Measurements from ENCODE around the gene UMAD1. TPM values are rescaled to one million over a fixed set of nuclear protein-coding genes. Genes with fewer than 3 reads are reported as not detected.

Gene UMAD1
- total and polyA plus RNA-seq, 11 donors: 3.5 to 19.7 (median 15.3) TPM

DNA sequence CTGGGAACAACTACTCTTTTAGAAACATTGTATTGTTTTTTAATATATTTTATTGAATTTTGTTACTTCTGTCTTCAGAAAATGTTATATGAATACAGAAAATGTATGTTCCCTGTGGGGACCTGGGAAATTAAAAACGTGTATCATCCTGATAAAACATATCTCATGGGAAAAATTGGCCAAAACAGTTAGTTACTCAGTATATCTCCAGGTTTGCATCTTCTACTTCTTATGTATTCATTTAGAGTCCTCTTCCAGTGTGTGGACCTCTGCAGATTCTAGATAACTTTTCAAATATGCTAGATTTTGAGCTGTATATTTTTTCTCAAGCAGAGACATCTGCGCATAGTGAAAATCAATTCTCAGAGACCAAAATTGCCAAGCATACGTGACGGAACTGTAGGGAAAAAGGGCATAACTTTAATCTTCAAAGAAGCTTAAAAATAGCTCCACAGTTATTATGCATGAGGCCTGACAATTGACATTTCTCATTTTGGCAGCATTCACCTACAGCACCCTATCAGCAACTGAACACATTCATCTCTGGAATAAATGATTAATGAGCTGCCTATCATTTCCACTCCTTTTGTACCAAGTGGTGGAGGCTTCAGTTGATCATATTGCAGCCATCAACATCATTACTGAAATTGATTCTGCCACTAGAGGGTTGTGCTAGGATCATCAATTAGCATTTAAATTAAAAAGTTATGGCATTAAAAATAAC lies 26.4 kb upstream of the UMAD1 start:
- DNase-seq: no peak
- no peaks in the 10 kb centered on the region for H3K9me3 ChIP-seq
- intact Hi-C loops (cut with DNase I): no loop called here
- no peak for TF ChIP-seq POLR2A (IDR thresholded peaks at IDR 0.05)
- TF ChIP-seq, protein P1, sequence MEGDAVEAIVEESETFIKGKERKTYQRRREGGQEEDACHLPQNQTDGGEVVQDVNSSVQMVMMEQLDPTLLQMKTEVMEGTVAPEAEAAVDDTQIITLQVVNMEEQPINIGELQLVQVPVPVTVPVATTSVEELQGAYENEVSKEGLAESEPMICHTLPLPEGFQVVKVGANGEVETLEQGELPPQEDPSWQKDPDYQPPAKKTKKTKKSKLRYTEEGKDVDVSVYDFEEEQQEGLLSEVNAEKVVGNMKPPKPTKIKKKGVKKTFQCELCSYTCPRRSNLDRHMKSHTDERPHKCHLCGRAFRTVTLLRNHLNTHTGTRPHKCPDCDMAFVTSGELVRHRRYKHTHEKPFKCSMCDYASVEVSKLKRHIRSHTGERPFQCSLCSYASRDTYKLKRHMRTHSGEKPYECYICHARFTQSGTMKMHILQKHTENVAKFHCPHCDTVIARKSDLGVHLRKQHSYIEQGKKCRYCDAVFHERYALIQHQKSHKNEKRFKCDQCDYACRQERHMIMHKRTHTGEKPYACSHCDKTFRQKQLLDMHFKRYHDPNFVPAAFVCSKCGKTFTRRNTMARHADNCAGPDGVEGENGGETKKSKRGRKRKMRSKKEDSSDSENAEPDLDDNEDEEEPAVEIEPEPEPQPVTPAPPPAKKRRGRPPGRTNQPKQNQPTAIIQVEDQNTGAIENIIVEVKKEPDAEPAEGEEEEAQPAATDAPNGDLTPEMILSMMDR (IDR thresholded peaks at IDR 0.05): no peak
- no peak overlapping the region for H3K4me3 ChIP-seq
- ATAC-seq: peak in 1 of 4 donors; percentile 36
- no peaks in the 10 kb centered on the region for H3K27me3 ChIP-seq
- WGBS, 4 donors: 55 to 67% (median 59%) methylated on average over 4 of the region's 4 CpGs
- no peaks in the 10 kb centered on the region for H3K4me1 ChIP-seq
- H3K36me3 ChIP-seq: peaks cover 0 to 12% (median 0%) of the 10 kb centered on the region in 9 donors
- H3K27ac ChIP-seq: no peak overlapping the region

DNA sequence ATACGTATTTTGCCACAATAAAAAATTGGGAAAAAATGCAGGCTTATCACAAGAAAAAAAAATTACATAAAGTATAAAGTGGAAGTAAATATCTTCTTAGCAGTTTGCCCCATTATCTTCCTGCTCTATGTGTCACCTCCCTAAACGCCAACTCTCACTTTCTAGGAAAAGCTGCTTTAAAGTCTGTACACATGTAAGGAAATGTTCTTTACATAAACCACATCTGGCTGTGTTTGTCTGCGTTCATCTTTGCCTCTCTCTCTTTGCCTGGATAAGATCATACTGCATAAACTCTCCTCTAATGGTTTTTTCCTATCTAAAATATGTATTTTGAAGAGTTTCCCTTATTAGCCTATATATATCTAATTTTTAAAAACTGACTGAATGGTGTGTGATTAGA lies 23.0 kb upstream of the UMAD1 start:
- intact Hi-C loops (cut with DNase I): no loop called here
- Histone ChIP-seq H3K36me3 (no peaks in the 10 kb centered on the region), H3K27ac (no peak overlapping the region), H3K27me3 (no peaks in the 10 kb centered on the region), H3K4me3 (no peak overlapping the region), H3K9me3 (no peaks in the 10 kb centered on the region), H3K4me1 (no peaks in the 10 kb centered on the region)
- DNase-seq: no peak
- ATAC-seq: no peak
- 74 to 86% (median 82%) methylated on average over 3 of the region's 3 CpGs for WGBS, 4 donors
- TF ChIP-seq, protein P1 (IDR thresholded peaks at IDR 0.05): no peak
- no peak for TF ChIP-seq POLR2A (IDR thresholded peaks at IDR 0.05)

GRCh38 chr7:7618410-7618809 lies 22.1 kb upstream of the UMAD1 start:
- no peak overlapping the region for H3K4me3 ChIP-seq
- H3K36me3 ChIP-seq: no peaks in the 10 kb centered on the region
- intact Hi-C loops (cut with DNase I): no loop called here
- H3K4me1 ChIP-seq: no peaks in the 10 kb centered on the region
- no peak for TF ChIP-seq POLR2A (IDR thresholded peaks at IDR 0.05)
- TF ChIP-seq, protein P1 (IDR thresholded peaks at IDR 0.05): no peak
- H3K27ac ChIP-seq: no peak overlapping the region
- DNase-seq (no peak), ATAC-seq (no peak)
- 84 to 97% (median 93%) methylated on average over 1 of the region's 1 CpG for WGBS, 4 donors
- no peaks in the 10 kb centered on the region for H3K9me3 ChIP-seq
- no peaks in the 10 kb centered on the region for H3K27me3 ChIP-seq

DNA sequence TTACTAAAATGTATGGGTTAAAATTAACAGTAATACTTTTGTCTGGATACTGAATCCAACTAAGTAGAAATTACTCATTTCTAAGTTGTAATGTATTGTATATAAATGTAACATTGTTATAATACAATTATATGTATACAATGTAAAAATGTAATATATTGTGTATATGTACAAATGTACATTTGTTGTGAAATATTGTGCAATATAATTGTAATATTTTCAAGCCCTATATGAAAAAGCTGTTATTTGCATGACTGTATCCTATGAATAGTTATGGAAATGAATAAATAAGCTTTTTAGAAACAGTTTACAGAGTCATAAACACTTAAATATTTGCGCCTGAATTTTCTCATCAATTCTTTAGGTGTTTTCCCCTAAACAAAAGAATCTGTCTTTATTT lies 20.3 kb upstream of the UMAD1 start:
- Histone ChIP-seq H3K36me3 (no peaks in the 10 kb centered on the region), H3K4me1 (no peaks in the 10 kb centered on the region), H3K27ac (no peak overlapping the region), H3K9me3 (no peaks in the 10 kb centered on the region), H3K27me3 (no peaks in the 10 kb centered on the region), H3K4me3 (no peak overlapping the region)
- ATAC-seq (no peak), DNase-seq (no peak)
- no peak for TF ChIP-seq POLR2A (IDR thresholded peaks at IDR 0.05)
- TF ChIP-seq, protein P1 (IDR thresholded peaks at IDR 0.05): no peak
- WGBS, 4 donors: 94 to 99% (median 96%) methylated on average over 1 of the region's 1 CpG
- intact Hi-C loops (cut with DNase I): no loop called here

All from heart left ventricle (tissue), 16 donors.